ENCODE data around the gene CAPN12.

The CAPN12 gene

DNA sequence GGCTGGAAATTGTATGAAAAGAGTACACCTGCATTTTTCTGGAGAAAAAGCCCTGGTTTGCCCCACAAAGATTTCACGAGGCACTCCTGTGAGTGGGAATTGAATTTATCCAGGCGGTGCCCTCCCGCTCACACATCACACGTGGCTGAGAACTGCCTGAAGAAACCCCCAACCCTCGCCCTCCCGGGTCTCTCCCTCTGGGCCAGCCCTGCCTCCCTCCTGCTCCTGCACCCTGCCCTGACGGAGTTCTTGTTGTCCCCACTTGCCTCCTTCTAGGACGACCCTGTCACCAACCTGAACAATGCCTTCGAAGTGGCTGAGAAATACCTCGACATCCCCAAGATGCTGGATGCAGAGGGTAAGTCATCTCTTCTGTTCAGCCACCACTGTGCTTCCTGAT, 35.2 kb downstream of the CAPN12 start:
- no peak for DNase-seq

DNA sequence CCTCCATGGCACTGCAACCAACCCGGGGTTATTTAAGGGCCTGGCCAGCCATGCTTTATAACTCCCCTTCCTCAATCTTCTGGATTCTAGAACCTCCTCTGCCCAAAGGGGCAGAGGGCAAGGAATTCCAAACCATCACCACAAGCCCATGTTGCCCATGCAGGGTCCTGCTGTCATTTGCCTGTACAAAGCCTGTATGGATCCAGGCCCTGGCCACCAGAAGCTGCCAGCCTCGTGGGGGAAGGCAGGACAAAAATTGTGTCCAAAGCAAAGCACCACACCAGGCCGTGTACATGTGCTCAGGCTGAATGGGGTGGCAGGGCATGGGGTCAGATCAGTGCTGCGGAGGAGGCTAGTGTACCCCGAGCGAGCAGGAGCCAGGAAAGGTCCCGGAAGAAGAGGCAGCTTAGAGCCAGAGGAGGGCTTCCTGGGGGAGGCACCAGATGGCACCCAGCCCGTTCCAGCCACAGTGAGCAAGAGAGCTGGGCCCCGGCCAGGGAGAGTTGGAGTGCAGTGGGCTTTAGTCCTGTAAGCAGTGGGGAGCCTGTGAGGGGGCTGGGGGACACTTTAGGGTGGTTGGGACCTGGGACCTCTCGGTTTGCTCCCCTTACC, 35.8 kb downstream of the CAPN12 start:
- DNase-seq, result no peak

DNA sequence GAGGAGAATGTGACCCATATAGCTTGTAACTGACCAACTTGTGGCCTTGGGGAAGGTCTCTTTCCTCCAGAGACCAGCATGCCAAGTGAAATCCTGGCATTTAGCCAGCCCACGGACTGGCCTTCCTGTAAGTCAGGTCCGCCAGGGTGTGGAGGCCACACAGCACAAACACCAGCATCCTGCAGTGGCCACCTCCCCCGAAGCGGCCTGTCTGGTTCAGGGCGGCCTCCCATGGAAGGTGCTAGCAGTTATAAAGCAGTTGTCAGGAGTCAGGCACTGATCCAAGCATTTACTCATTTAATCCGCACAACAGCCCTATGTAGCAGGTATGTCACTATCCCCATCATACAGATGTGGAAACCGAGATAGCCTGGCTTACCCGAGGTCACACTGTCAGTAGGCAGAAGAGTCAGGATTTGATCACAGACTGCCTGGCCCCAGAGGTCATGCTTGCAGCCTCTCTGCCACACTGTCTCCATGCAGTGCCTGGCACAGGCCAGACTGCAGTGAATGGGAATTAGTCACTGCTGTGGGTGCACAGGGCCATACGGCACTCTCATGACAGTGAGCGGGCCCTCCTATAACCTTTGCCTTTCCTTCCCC, 36.7 kb downstream of the CAPN12 start:
- no peak for DNase-seq

- no peak for DNase-seq
These were observed 37.3 kb downstream of the CAPN12 start for GRCh38 chr19:38706792-38707511.

DNA sequence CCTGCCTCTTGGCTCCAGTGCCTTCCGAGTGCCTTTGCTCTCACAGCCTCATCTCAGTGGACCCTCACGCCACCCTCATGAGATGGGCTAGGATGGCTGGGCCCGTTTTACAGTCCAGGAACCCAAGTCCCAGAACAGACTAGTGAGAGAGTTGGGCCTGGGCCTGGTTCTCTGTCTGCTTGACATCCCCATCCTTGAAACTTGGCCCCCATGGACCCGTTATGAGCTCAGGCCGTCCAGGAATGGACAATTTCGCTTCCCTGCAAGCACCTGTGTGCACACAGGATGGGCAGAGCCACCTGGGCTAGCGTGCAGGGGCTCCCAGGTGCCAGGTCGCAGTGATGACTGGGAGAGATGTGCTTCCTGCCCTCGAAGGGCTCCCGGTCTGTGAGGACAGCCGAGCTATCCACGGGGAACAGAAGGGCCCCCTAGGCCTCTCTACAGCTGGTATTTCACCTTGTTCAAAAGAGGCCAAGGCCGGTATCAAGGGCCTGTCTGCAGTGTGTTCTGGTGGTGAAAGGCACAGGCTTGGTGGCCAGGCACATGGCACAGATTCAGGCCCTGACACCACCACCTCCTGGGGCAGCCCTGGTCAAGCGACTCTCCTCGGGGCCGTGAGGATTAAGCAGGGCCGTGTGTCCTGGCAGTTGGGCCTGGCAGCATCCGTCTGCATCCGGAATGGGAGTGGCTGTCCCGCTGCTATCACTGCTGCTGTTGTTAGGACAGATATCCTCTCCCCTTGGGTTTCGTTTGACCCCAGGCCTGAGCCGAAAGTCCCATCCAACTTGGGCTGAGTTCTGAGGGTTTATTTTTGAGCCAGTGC, 38.9 kb downstream of the CAPN12 start:
- no peak for DNase-seq

DNA sequence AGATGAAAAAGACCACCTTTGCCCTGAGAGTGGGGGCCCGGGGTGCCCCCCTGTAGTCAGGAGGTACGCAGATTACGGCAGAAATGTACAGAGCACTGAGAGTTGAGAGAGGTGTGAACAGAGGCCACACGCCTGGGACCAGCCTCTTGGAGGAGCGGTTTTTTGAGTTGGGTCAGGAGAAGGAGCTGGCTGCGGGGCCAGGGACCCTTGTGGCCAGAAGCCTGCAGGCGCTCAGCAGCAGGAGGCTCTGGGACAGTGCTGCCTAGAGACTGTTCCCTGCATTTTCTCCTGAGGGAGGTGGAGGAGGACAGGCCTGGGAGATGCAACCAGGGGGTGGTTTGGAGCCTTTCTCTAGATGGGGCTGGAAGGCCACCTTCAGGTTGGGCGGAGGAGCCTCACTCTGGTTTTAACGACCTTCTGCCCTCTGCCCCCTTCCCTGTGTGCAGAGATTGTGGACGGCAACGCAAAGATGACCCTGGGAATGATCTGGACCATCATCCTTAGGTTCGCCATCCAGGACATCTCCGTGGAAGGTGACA, 39.7 kb downstream of the CAPN12 start:
- DNase-seq, result no peak

DNA sequence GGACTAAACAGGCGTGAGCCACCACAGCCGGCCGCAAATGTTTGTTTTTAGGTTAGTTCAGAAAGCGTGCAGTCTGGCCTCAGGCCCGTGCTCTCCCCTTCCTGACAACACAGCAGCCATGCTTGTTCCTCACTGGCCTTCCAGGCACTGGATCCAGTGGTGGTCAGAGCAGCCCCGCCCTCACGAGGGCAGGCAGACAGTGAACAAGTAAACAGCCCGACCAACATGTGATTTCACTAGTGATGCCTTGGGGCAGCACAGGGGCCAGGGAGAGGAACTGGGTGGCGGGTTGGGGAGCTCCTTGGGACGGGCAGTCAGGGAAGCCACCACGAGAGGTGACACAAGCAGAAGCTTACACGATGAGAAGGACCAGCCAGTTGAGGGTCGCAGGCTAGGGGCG, 40.8 kb downstream of the CAPN12 start:
- no peak for DNase-seq

GRCh38 chr19:38702278-38702677, 42.0 kb downstream of the CAPN12 start:
- no peak for DNase-seq

GRCh38 chr19:38701455-38702063, 42.7 kb downstream of the CAPN12 start:
- no peak for DNase-seq

GRCh38 chr19:38700902-38701454, 43.3 kb downstream of the CAPN12 start:
- DNase-seq, result peak; percentile 37

GRCh38 chr19:38700350-38700901, 43.8 kb downstream of the CAPN12 start:
- DNase-seq, result no peak

DNA sequence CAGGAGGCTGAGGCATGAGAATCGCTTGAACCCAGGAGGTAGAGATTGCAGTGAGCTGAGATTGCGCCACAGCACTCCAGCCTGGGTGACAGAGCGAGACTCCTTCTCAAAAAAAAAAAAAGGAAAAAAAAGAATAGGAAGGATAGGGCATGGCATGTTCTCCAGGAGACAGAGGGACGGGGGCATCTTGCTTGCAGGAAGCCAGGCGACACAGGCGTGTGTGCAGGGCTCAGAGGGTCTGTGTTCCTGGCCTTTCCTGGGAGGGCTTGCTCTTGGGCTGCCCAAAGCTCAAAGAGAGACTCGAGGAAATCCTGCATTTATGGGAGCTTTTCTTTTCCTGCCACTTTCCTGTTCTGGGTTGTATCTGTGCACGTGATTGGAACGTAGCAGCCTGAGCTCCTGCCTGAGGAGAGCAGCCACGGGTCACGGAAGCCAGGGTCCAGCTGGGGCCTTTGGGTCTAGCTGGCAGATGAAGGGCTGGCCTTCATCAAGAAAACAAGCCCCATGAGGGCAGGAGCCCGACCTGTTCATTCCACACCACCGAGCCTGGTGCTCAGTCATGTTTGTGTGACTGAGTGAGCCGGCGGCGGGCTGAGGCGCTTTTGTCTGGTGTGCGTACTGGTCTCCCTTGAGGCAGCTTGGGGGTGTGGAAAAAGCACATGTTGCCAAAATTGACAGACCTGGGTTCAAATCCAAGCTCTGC, 44.5 kb downstream of the CAPN12 start:
- no peak for DNase-seq

DNA sequence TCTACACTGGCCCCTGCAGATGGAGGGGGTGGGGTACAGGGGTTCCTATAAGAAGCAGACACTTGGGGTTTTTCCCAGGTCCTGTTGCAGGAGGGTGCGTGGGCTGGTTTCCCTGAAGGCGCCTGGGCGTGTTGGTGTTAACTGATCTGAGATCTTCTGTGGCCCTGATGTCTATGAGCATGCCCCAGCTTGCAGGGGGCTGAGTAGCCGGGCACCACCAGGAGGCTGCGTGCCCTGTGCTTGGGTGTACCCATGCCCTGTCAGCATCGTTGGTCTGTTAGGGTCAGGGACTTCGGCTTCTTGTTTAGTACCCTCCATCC, 45.3 kb downstream of the CAPN12 start:
- DNase-seq, result no peak

DNA sequence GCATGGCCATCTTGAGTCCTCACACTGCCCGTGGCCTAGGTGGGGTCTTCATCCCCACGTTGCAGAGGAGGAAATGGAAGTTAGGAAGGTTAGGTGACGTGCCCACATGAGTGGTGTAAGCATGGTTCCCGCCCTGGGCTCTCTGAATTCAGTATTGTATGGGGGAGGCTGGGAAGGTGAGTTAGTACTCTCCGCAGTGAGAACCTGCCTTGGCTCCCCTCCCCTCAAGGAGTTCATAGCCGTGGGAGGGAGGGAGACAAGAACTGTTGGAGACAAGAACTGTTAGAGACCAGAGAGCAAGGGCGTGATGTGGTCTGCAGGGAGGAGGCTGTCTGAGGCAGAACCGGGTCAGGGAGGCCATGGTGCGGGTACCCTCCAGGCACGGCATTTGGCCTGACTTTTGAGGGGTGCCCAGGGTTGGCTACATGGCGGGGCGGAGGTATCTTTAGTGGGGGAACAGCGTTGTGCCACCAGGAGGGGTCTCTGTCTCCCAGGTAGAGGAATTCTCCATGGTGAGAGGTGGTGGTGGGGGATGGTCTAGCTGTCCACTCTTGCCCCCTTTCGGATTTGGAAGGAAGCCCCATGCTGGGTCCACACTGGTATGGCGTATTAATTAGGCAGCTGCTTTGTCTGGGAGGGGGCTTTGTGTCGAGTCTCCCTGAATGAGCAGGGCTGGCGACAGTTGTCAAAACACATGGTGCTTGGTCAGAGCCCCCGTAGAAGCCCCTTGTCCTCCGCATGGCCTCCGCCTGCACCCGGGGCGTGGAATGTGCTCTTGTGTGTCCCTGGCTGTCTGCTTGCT, 45.8 kb downstream of the CAPN12 start:
- no peak for DNase-seq

GRCh38 chr19:38697641-38698071, 46.6 kb downstream of the CAPN12 start:
- DNase-seq, result no peak

GRCh38 chr19:38697197-38697596, 47.1 kb downstream of the CAPN12 start:
- DNase-seq, result no peak

DNA sequence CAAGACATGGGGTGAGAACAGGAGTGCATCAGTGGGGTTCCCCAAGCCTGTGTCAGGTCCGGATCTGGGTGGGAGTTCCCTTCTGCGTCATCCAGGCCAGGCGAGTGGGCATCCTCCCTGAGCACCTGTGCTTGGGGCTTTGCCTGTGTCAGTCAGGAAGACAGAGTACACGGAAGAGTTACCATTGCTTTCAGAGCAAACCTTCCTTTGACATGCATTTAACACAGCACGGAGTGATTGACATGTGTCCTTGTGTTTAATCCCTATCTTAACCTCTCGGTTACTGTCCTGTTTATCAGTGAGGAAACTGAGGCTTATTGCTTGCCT, 47.6 kb downstream of the CAPN12 start:
- no peak for DNase-seq

DNA sequence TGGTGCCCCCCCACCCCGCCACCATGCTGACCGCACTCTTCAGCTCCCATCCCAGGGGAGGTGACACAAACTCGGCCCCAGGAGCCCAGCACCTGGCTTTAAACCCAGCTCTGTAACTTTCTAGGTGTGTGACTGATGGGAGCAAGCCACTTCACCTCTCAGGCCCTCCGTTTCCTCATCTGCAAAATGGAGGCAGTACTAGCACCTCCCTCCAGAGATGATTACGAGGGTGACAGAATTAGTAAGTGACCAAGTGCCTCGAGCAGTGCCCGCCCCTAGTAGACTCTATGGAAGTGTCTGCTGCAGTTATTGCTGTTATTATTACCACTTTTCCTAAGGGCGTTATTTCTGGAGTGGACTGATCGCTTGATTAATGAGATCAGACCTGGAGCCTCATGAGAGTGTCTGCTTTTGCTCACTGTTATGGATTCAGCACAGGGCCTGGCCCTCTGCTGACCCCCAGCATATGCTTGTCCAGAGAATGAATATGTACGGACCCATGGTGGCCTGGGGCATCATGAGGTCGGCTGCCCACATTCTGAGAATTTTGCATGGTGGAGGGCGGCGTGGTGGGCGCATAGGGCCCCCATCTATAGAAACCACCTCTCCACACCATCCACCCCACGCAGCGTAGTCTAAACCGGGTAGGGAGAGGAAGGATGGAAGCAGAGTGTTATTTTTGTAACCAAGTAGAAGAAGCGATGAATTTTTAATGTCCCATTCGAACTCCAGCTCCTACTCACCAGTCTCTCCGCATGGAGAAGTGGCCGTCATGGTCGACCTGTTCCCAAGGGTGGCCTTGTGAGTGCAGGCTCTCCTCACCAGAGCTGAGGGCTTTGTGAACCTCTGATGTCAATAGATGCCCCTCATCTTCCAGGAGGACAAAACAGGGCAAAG, 48.2 kb downstream of the CAPN12 start:
- no peak for DNase-seq

DNA sequence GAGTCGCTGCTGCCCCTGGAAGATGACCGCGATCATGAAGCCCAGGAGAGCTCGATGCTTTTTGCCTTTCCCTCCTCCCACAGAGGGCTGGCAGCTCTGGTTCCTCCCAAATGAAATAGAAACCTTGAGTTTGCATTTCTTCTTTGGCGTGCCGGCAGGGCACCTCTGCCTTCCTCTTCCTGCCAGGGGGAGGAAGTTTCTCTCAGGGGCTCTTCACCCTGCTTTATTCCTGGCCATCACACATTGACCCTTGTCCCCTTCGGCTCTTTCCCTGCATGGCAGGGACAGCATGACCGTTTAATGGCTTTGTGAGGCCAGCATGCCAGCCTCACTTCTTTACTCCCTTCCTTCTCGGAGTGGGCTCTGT, 49.0 kb downstream of the CAPN12 start:
- DNase-seq, result no peak
